GM12878 (cell line): ENCODE measurements around the gene GALNT18. TPM values are rescaled to one million over a fixed set of nuclear protein-coding genes. Genes with fewer than 3 reads are reported as not detected.

Experiments used
- ATAC-seq: fragments of 200-7000 bp; cut with Tn5 transposase; 3 replicates; pipeline ENCODE4 v1.9.1; 2020; ENCODE audit warnings: mild to moderate bottlenecking, moderate library complexity
- BruUV-seq: library from RNA; stranded (reverse); fragments of 400-500 nt; replicated peaks from 2 replicates; lab custom pipeline; 2021; lab: Mats Ljungman, UMichigan
- CTCF ChIA-PET: fragments of 300-600 bp; sonication (Branson Sonifier 250); formaldehyde crosslinking; extraction: SDS; loops from one replicate; lab custom pipeline; 2021; ENCODE audit warnings: inconsistent platforms; lab: Yijun Ruan, JAX
- POLR2A ChIA-PET: fragments of 350-600 bp; formaldehyde crosslinking; extraction: SDS; loops from one replicate; lab custom pipeline; 2021; ENCODE audit warnings: inconsistent platforms; lab: Charles Lee
- RAD21 ChIA-PET: fragments of 300-600 bp; sonication (Branson Sonifier 250); formaldehyde crosslinking; loops from one replicate; lab custom pipeline; 2023; ENCODE audit warnings: antibody characterized with exemption; ENCODE audit not compliant: unreplicated experiment; lab: Charles Lee
- SMC1A ChIA-PET: fragments of 300-600 bp; sonication (Branson Sonifier 250); formaldehyde crosslinking; loops from one replicate; lab custom pipeline; 2023; ENCODE audit not compliant: unreplicated experiment, uncharacterized antibody; lab: Charles Lee
- DNase-seq: peaks from one replicate; pipeline ENCODE4 v3.0.0-alpha.2; 2011; ENCODE audit warnings: low read depth, low spot score
- FAIRE-seq: peaks from 3 replicates; lab custom pipeline; 2011; peaks lifted over from hg19 to GRCh38; lab: Jason Lieb, UNC
- H2AFZ ChIP-seq: 2 replicates; pipeline ENCODE4 v1.6.0; 2011; ENCODE audit warnings: low read depth, low read length, control low read depth; ENCODE audit not compliant: control insufficient read depth
- H3K27ac ChIP-seq: 2 replicates; pipeline ENCODE4 v1.5.1; 2011; ENCODE audit warnings: control low read depth; ENCODE audit not compliant: control insufficient read depth, insufficient read depth
- H3K27me3 ChIP-seq, 2 experiments: replicated peaks in 1 of 2; 2 replicates each; pipeline versions ENCODE4 v1.6.0 to v1.6.1; 2011; ENCODE audit warnings: low read length in 1 of 2; ENCODE audit not compliant: control insufficient read depth in 2 of 2, insufficient read depth in 2 of 2
- H3K36me3 ChIP-seq, 2 experiments: 2 replicates each; pipeline ENCODE4 v1.5.1; 2011; ENCODE audit warnings: low read length in 1 of 2; ENCODE audit not compliant: control insufficient read depth in 2 of 2, insufficient read depth in 2 of 2
- H3K4me1 ChIP-seq: 2 replicates; pipeline ENCODE4 v1.6.1; 2011; ENCODE audit warnings: mild to moderate bottlenecking, low read length, moderate library complexity, mixed read lengths; ENCODE audit not compliant: control insufficient read depth, insufficient read depth
- H3K4me2 ChIP-seq: 2 replicates; pipeline ENCODE4 v1.6.0; 2011; ENCODE audit warnings: control low read depth; ENCODE audit not compliant: control insufficient read depth, insufficient read depth
- H3K4me3 ChIP-seq: fragments of 200-600 bp; sonication (generic); 2 replicates; pipeline ENCODE4 v1.5.1; 2016
- H3K79me2 ChIP-seq: 2 replicates; pipeline ENCODE4 v1.6.0; 2011; ENCODE audit warnings: low read length; ENCODE audit not compliant: control insufficient read depth, insufficient read depth
- H3K9ac ChIP-seq: 2 replicates; pipeline ENCODE4 v1.8.0; 2011; ENCODE audit warnings: low read length, control low read depth, mixed read lengths; ENCODE audit not compliant: control insufficient read depth, insufficient read depth
- H3K9me3 ChIP-seq: replicated peaks from 3 replicates; pipeline ENCODE4 v1.5.1; 2011; ENCODE audit warnings: mild to moderate bottlenecking, low read length; ENCODE audit not compliant: control insufficient read depth, insufficient read depth
- H4K20me1 ChIP-seq: 2 replicates; pipeline ENCODE4 v1.6.0; 2011; ENCODE audit not compliant: control insufficient read depth, insufficient read depth
- CEBPZ ChIP-seq: fragments of 150-350 bp; IDR thresholded peaks from 2 replicates; pipeline ENCODE4 v1.6.1; 2016; ENCODE audit warnings: low read depth, low read length
- E4F1 ChIP-seq: fragments of 450-650 bp; IDR thresholded peaks from 2 replicates; pipeline ENCODE4 v1.6.1; 2018; ENCODE audit warnings: borderline replicate concordance, mild to moderate bottlenecking; ENCODE audit not compliant: partially characterized antibody
- JUND ChIP-seq: IDR thresholded peaks from 2 replicates; pipeline ENCODE4 v1.6.1; 2012; ENCODE audit warnings: low read depth, mild to moderate bottlenecking, low read length, improper control_type of control experiment, moderate library complexity
- MLLT1 ChIP-seq: fragments of 450-650 bp; IDR thresholded peaks from 2 replicates; pipeline ENCODE4 v1.6.1; 2016; ENCODE audit warnings: mild to moderate bottlenecking
- SMC3 ChIP-seq: IDR thresholded peaks from 2 replicates; pipeline ENCODE4 v1.6.1; 2011; ENCODE audit warnings: low read length, improper control_type of control experiment, borderline replicate concordance
- TARDBP ChIP-seq: IDR thresholded peaks from 2 replicates; pipeline ENCODE4 v1.6.1; 2016; ENCODE audit warnings: borderline replicate concordance
- TCF3 ChIP-seq: IDR thresholded peaks from 2 replicates; pipeline ENCODE4 v1.6.1; 2012; ENCODE audit warnings: low read depth, mild to moderate bottlenecking, low read length, borderline replicate concordance; ENCODE audit not compliant: insufficient read depth
- ZBTB11 ChIP-seq: fragments of 450-650 bp; formaldehyde crosslinking; IDR thresholded peaks from 2 replicates; pipeline ENCODE4 v1.5.0; 2022; ENCODE audit warnings: mild to moderate bottlenecking, missing genetic modification characterization
- WGBS: methylation state at CpG from one replicate; pipeline ENCODE4 v1.1.6; 2016; ENCODE audit warnings: low lambda C conversion rate; ENCODE audit not compliant: insufficient replicate concordance, insufficient coverage; ENCODE audit errors: missing lambda C conversion rate; 5-methylcytosine and 5-hydroxymethylcytosine counted together
- in situ Hi-C: fragments of 300-500 bp; cut with MboI; formaldehyde crosslinking; loops from 9 replicates; pipeline ENCODE4 v1.14.3; 2018; ENCODE audit warnings: mixed read lengths
- intact Hi-C: fragments of 100-400 bp; cut with micrococcal nuclease; formaldehyde crosslinking; loops from one replicate; pipeline ENCODE4 v1.14.2; 2022; ENCODE audit not compliant: unreplicated experiment
- polyA plus RNA-seq, 11 experiments: library from polyadenylated mRNA; depleted of rRNA in 4 of 11; unstranded in 6 of 11; stranded (reverse) in 5 of 11; fragments of >200 nt; fragmentation: Nextera tagmentation in 4 of 11; fragmentation: Illumina TruSeq in 1 of 11; extraction: Ambion mirVana in 4 of 11; extraction: Trizol in 1 of 11; gene quantifications; 1 replicate in 1 of 11; 2 replicates in 10 of 11; pipeline versions ENCODE4 v1.2.1 to v1.2.3, GENCODE V29; 2011 to 2016; ENCODE audit warnings: inconsistent platforms in 2 of 11, missing spikeins in 2 of 11, low read depth in 1 of 11
- total RNA-seq, 4 experiments: library from RNA; depleted of rRNA in 3 of 4; stranded (reverse); fragments of >200 nt in 3 of 4; fragmentation: Illumina TruSeq in 1 of 4; extraction: Trizol in 1 of 4; gene quantifications; 2 replicates each; pipeline versions ENCODE4 v1.2.1 to v1.2.3, GENCODE V29; 2013 to 2021

The GALNT18 gene
- total and polyA plus RNA-seq, 10 of the 15 experiments (the other 5 are each of a cell fraction or from before 2014, with no cell fraction given) = 1.2 to 14.2 (median 6.3) TPM

- WGBS = 59% methylated on average over 20 of the region's 20 CpGs
- TF ChIP-seq CEBPZ (no peak), SMC3 (no peak), E4F1 (no peak), TARDBP (no peak), JUND (no peak), TCF3 (no peak), MLLT1 (no peak), ZBTB11 (CRISPR knock-in tag) (no peak)
These were observed 217.8 kb downstream of the GALNT18 start for GRCh38 chr11:11403763-11404725.

More at GRCh38 chr11:11403763-11404725, 217.8 kb downstream of the GALNT18 start:
- H3K4me3 ChIP-seq = no peak overlapping the region
- in situ Hi-C loops (no loop called here), intact Hi-C loops (no loop called here)
- no peaks in the 10 kb centered on the region; a peak in 2 of 4 replicates for H3K36me3 ChIP-seq
- BruUV-seq = no TSS peak
- ATAC-seq = no peak
- no peaks in the 10 kb centered on the region for H3K79me2 ChIP-seq
- no peaks in the 10 kb centered on the region for H3K27me3 ChIP-seq
- RAD21 ChIA-PET = no interaction called here
- POLR2A ChIA-PET = no interaction called here
- SMC1A ChIA-PET = no interaction called here
- FAIRE-seq = no peak
- no peak overlapping the region for H3K9ac ChIP-seq
- CTCF ChIA-PET = no interaction called here
- no peaks in the 10 kb centered on the region for H3K9me3 ChIP-seq
- H3K27ac ChIP-seq = no peak overlapping the region
- no peak for DNase-seq
- no peaks in the 10 kb centered on the region for H4K20me1 ChIP-seq
- H2AFZ ChIP-seq = no peak overlapping the region
- H3K4me2 ChIP-seq = no peak overlapping the region
- peaks cover 3% of the 10 kb centered on the region; the same call in 1 of the 2 replicates for H3K4me1 ChIP-seq
